Body of pancreas (tissue), 4 donors: ENCODE measurements around the gene ALLC.

ENCODE experiments used
- POLR2A ChIP-seq, 3 donors: fragments of 450-650 bp; IDR thresholded peaks; one replicate each; pipeline ENCODE4 v1.6.1; 2016; ENCODE audit warnings: antibody characterized with exemption in 3 of 3, mild to moderate bottlenecking in 2 of 3
- TF ChIP-seq, protein P1 (sequence below), 7 experiments: fragments of 450-650 bp in 4 of 7; fragments of 200-600 bp in 3 of 7; sonication (generic) in 3 of 7; IDR thresholded peaks; one replicate each; pipeline ENCODE4 v1.5.1; 2016 to 2019; ENCODE audit warnings: antibody characterized with exemption in 7 of 7

DNA sequence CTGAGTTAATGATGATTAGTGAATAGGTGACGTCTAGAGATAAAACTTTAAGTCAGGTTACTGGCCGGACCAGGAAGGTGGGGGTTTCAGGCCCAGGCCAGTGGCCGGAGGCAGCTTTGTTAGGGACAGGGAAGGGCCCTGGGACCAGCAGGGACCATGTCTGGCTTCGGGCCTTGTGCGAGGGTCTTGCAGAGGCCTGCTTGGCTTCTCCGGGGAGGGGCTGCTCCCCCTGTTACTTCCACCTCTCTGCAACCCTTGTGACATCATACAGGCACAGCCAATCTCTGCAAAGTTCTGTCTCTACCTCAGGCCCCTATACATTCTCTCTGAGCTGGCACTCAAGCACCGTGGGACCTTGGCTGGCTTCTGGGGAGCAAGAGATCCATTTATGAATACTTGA, at the start of gene ALLC:
- no peak for TF ChIP-seq POLR2A (IDR thresholded peaks at IDR 0.05)
- TF ChIP-seq, protein P1, sequence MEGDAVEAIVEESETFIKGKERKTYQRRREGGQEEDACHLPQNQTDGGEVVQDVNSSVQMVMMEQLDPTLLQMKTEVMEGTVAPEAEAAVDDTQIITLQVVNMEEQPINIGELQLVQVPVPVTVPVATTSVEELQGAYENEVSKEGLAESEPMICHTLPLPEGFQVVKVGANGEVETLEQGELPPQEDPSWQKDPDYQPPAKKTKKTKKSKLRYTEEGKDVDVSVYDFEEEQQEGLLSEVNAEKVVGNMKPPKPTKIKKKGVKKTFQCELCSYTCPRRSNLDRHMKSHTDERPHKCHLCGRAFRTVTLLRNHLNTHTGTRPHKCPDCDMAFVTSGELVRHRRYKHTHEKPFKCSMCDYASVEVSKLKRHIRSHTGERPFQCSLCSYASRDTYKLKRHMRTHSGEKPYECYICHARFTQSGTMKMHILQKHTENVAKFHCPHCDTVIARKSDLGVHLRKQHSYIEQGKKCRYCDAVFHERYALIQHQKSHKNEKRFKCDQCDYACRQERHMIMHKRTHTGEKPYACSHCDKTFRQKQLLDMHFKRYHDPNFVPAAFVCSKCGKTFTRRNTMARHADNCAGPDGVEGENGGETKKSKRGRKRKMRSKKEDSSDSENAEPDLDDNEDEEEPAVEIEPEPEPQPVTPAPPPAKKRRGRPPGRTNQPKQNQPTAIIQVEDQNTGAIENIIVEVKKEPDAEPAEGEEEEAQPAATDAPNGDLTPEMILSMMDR (IDR thresholded peaks at IDR 0.05) = no peak
